Neuron (in vitro differentiated cells): ENCODE data around the gene GPR152.

Source experiments
- H2AFZ ChIP-seq: one replicate; pipeline ENCODE4 v1.6.1; 2013; ENCODE audit warnings: low read depth, mild to moderate bottlenecking, inconsistent platforms, low read length, moderate library complexity
- H3K27me3 ChIP-seq: one replicate; pipeline ENCODE4 v1.6.1; 2013; ENCODE audit warnings: low read length; ENCODE audit not compliant: insufficient read depth
- H3K36me3 ChIP-seq: one replicate; pipeline ENCODE4 v1.6.1; 2013; ENCODE audit warnings: low read length; ENCODE audit not compliant: insufficient read depth
- H3K4me1 ChIP-seq: one replicate; pipeline ENCODE4 v1.6.1; 2013; ENCODE audit warnings: low read length; ENCODE audit not compliant: insufficient read depth
- H3K4me3 ChIP-seq: 2 replicates; pipeline ENCODE4 v1.5.1; 2013; ENCODE audit warnings: mild to moderate bottlenecking, low read length, moderate library complexity
- H3K9me3 ChIP-seq: one replicate; pipeline ENCODE4 v1.6.1; 2013; ENCODE audit warnings: low read length

GPR152 gene

GRCh38 chr11:67449116-67449844 is 3.2 kb downstream of the GPR152 start:
- no peaks in the 10 kb centered on the region for H3K9me3 ChIP-seq
- H3K4me1 ChIP-seq = peaks cover 3% of the 10 kb centered on the region

GRCh38 chr11:67448220-67448609 is 4.3 kb downstream of the GPR152 start:
- H3K4me1 ChIP-seq = peaks cover 3% of the 10 kb centered on the region

More at GRCh38 chr11:67449116-67449844, 3.2 kb downstream of the GPR152 start:
- Histone ChIP-seq H3K27me3 (no peaks in the 10 kb centered on the region), H2AFZ (no peak overlapping the region), H3K36me3 (no peaks in the 10 kb centered on the region), H3K4me3 (no peak overlapping the region)

GRCh38 chr11:67445515-67445914 is 7.0 kb downstream of the GPR152 start:
- H2AFZ ChIP-seq = no peak overlapping the region
- H3K4me3 ChIP-seq = no peak overlapping the region
- peaks cover 8% of the 10 kb centered on the region for H3K4me1 ChIP-seq
- no peaks in the 10 kb centered on the region for H3K9me3 ChIP-seq
- H3K27me3 ChIP-seq = no peaks in the 10 kb centered on the region
- peaks cover 7% of the 10 kb centered on the region for H3K36me3 ChIP-seq

More at GRCh38 chr11:67448220-67448609, 4.3 kb downstream of the GPR152 start:
- Histone ChIP-seq H3K9me3 (no peaks in the 10 kb centered on the region), H2AFZ (no peak overlapping the region), H3K36me3 (no peaks in the 10 kb centered on the region), H3K27me3 (no peaks in the 10 kb centered on the region), H3K4me3 (no peak overlapping the region)

GRCh38 chr11:67442504-67443404 is 9.8 kb downstream of the GPR152 start:
- Histone ChIP-seq H3K4me3 (peak overlapping the region; percentile 77), H2AFZ (peak overlapping the region; percentile 69), H3K27me3 (no peaks in the 10 kb centered on the region), H3K9me3 (no peaks in the 10 kb centered on the region), H3K36me3 (peaks cover 18% of the 10 kb centered on the region), H3K4me1 (peaks cover 7% of the 10 kb centered on the region)

- Histone ChIP-seq H3K9me3 (no peaks in the 10 kb centered on the region), H3K4me3 (no peak overlapping the region), H3K4me1 (peaks cover 7% of the 10 kb centered on the region), H2AFZ (no peak overlapping the region), H3K27me3 (no peaks in the 10 kb centered on the region), H3K36me3 (peaks cover 18% of the 10 kb centered on the region)
Observed at GRCh38 chr11:67441731-67442351, 10.7 kb downstream of the GPR152 start.

- no peak overlapping the region for H2AFZ ChIP-seq
- H3K4me1 ChIP-seq = peaks cover 7% of the 10 kb centered on the region
- H3K9me3 ChIP-seq = no peaks in the 10 kb centered on the region
- H3K4me3 ChIP-seq = no peak overlapping the region
- H3K27me3 ChIP-seq = no peaks in the 10 kb centered on the region
- H3K36me3 ChIP-seq = peaks cover 21% of the 10 kb centered on the region
Observed at GRCh38 chr11:67441098-67441563, 11.4 kb downstream of the GPR152 start.

GRCh38 chr11:67440229-67441097 is 12.1 kb downstream of the GPR152 start:
- no peaks in the 10 kb centered on the region for H3K27me3 ChIP-seq
- H2AFZ ChIP-seq = no peak overlapping the region
- H3K4me3 ChIP-seq = no peak overlapping the region
- H3K4me1 ChIP-seq = peaks cover 7% of the 10 kb centered on the region
- peaks cover 27% of the 10 kb centered on the region for H3K36me3 ChIP-seq
- H3K9me3 ChIP-seq = no peaks in the 10 kb centered on the region

- Histone ChIP-seq H3K4me1 (peaks cover 7% of the 10 kb centered on the region), H2AFZ (no peak overlapping the region), H3K9me3 (no peaks in the 10 kb centered on the region), H3K27me3 (no peaks in the 10 kb centered on the region), H3K36me3 (peaks cover 32% of the 10 kb centered on the region), H3K4me3 (no peak overlapping the region)
Observed at GRCh38 chr11:67439321-67440228, 13.0 kb downstream of the GPR152 start.

- Histone ChIP-seq H3K36me3 (peaks cover 43% of the 10 kb centered on the region), H2AFZ (no peak overlapping the region), H3K27me3 (no peaks in the 10 kb centered on the region), H3K9me3 (no peaks in the 10 kb centered on the region), H3K4me1 (peaks cover 7% of the 10 kb centered on the region), H3K4me3 (no peak overlapping the region)
Observed at GRCh38 chr11:67438158-67438902, 14.2 kb downstream of the GPR152 start.

- Histone ChIP-seq H3K9me3 (no peaks in the 10 kb centered on the region), H2AFZ (no peak overlapping the region), H3K27me3 (no peaks in the 10 kb centered on the region), H3K4me3 (no peak overlapping the region), H3K4me1 (peaks cover 5% of the 10 kb centered on the region), H3K36me3 (peaks cover 48% of the 10 kb centered on the region)
Observed at GRCh38 chr11:67437809-67438157, 14.7 kb downstream of the GPR152 start.

- Histone ChIP-seq H3K9me3 (no peaks in the 10 kb centered on the region), H3K4me3 (no peak within 1 kb of the TSS), H3K4me1 (peaks cover under 1% of the 10 kb centered on the region), H2AFZ (no peak within 1 kb of the TSS), H3K36me3 (peaks cover 53% of the 10 kb centered on the region), H3K27me3 (no peaks in the 10 kb centered on the region)
Observed at GRCh38 chr11:67437082-67437808, 15.3 kb downstream of the GPR152 start, which contains the start of gene PTPRCAP. Gene PTPRCAP, minus strand, starts transcription at chr11:67437682. Its CDS starts 63 bp downstream, at chr11:67437619.
